Measurements from ENCODE around the gene SHROOM3.

SHROOM3 gene

DNA sequence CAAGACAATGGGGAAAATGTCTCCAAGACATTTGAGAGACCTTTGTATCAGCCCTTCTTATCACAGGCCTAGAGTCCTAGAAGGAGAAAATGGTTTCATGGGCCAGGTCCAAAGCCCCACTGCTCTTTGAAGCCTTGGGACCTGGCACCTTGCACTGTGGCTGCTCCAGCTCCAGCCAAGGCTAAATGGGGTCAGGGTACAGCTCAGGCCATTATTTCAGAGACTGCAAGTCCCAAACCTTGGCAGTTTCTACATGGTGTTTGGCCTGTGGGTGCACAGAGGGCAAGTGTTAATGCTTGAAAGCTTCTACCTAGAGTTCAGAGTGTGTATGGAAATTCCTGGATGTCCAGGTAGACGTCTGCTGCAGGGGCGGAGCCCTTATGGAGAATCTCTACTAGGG lies 28.5 kb downstream of the SHROOM3 start:
- WGBS (ENCODE audit: insufficient coverage, insufficient read length), result no CpG with 5 or more reads among the region's 2 CpGs
- no peaks in the 10 kb centered on the region; the same call in 1 of the 2 replicates for H3K9me3 ChIP-seq (ENCODE audit: control insufficient read depth, insufficient read depth, low read length)
- H3K4me1 ChIP-seq (ENCODE audit: control insufficient read depth, insufficient read depth, low read length), result peaks cover 3% of the 10 kb centered on the region; the same call in 1 of the 2 replicates
- no peaks in the 10 kb centered on the region for H3K36me3 ChIP-seq (ENCODE audit: control insufficient read depth, insufficient read depth, low read length)
- no peaks in the 10 kb centered on the region for H3K27me3 ChIP-seq (ENCODE audit: control insufficient read depth, insufficient read depth, low read length)
- H3K4me3 ChIP-seq (ENCODE audit: low read length), result no peak overlapping the region
- DNase-seq (ENCODE audit: low read depth, low spot score), result no peak
- no peak overlapping the region for H3K27ac ChIP-seq (ENCODE audit: low read length)

DNA sequence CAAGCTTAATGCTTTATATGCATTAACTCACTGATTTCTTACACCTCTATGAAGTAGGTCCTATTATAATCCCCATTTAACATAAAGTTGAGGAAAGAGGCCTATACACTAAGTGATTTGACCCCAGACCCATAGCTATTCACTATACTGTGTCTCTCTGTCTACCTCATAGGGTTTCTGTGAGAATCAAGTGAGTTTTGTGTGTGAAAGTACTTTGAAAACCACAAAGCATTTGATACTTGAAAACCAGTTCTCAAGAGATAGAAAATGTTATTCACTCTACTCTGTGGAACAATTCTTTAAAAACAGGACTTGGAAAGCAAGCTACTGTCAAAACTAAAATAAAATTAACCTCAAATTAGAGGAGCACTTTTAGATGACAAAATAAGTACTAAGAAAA lies 35.0 kb downstream of the SHROOM3 start:
- no peak for DNase-seq (ENCODE audit: low read depth, low spot score)
- Histone ChIP-seq H3K9me3 (ENCODE audit: control insufficient read depth, insufficient read depth, low read length) (no peaks in the 10 kb centered on the region), H3K27me3 (ENCODE audit: control insufficient read depth, insufficient read depth, low read length) (no peaks in the 10 kb centered on the region), H3K36me3 (ENCODE audit: control insufficient read depth, insufficient read depth, low read length) (no peaks in the 10 kb centered on the region), H3K4me3 (ENCODE audit: low read length) (no peak overlapping the region), H3K4me1 (ENCODE audit: control insufficient read depth, insufficient read depth, low read length) (peaks cover 1% of the 10 kb centered on the region; the same call in 1 of the 2 replicates), H3K27ac (ENCODE audit: low read length) (no peak overlapping the region)

DNA sequence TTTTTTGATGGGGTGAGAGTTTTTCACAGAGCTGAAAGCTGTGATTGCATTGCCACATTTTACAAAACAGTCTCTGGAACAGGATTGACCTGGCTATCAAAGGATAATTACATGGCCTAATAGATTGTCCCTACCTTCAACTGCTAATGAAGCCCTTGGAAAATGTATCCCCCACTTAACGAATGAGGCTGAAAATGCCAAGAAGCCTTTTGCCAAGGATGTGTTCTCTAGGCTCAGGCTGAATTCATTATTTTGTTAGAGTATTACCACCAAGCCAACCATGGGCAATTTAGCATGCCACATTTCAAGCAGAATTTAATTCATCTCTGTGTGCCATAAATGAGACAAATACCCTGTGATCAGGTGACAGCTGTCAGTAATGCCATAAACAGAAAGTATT lies 35.5 kb downstream of the SHROOM3 start:
- Histone ChIP-seq H3K27me3 (ENCODE audit: control insufficient read depth, insufficient read depth, low read length) (no peaks in the 10 kb centered on the region), H3K9me3 (ENCODE audit: control insufficient read depth, insufficient read depth, low read length) (no peaks in the 10 kb centered on the region), H3K4me1 (ENCODE audit: control insufficient read depth, insufficient read depth, low read length) (peaks cover 1% of the 10 kb centered on the region; the same call in 1 of the 2 replicates), H3K36me3 (ENCODE audit: control insufficient read depth, insufficient read depth, low read length) (no peaks in the 10 kb centered on the region), H3K27ac (ENCODE audit: low read length) (no peak overlapping the region), H3K4me3 (ENCODE audit: low read length) (no peak overlapping the region)
- WGBS (ENCODE audit: insufficient coverage, insufficient read length), result no CpG with 5 or more reads among the region's 1 CpG
- no peak for DNase-seq (ENCODE audit: low read depth, low spot score)

- no CpG with 5 or more reads among the region's 1 CpG for WGBS (ENCODE audit: insufficient coverage, insufficient read length)
- H3K27me3 ChIP-seq (ENCODE audit: control insufficient read depth, insufficient read depth, low read length), result no peaks in the 10 kb centered on the region
- no peaks in the 10 kb centered on the region for H3K4me1 ChIP-seq (ENCODE audit: control insufficient read depth, insufficient read depth, low read length)
- no peak overlapping the region for H3K27ac ChIP-seq (ENCODE audit: low read length)
- no peak for DNase-seq (ENCODE audit: low read depth, low spot score)
- H3K36me3 ChIP-seq (ENCODE audit: control insufficient read depth, insufficient read depth, low read length), result no peaks in the 10 kb centered on the region
- no peaks in the 10 kb centered on the region for H3K9me3 ChIP-seq (ENCODE audit: control insufficient read depth, insufficient read depth, low read length)
- H3K4me3 ChIP-seq (ENCODE audit: low read length), result no peak overlapping the region
Observed at GRCh38 chr4:76476571-76476970, 41.5 kb downstream of the SHROOM3 start.

DNA sequence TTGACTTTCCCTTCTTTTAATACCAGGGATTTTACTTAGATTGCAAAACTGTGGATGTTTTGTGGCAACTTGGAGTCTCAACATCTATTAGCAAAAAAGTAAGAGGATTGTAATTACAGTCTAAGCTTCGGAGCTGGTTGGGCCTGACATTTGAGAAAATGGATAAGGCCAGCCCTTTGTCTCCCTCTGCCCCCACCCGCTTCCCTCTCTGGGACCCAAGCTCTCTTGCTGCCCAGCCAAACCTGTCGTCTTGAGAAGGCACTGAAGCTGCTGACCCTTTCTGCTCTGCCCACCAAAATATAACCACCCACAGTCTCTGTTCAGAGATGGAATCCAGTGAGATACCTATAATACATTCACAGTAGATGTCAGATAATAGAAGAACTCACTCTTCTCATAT lies 49.6 kb downstream of the SHROOM3 start:
- H3K4me3 ChIP-seq (ENCODE audit: low read length), result no peak overlapping the region
- no peak for DNase-seq (ENCODE audit: low read depth, low spot score)
- peaks cover 1% of the 10 kb centered on the region; the same call in 1 of the 2 replicates for H3K4me1 ChIP-seq (ENCODE audit: control insufficient read depth, insufficient read depth, low read length)
- no peak overlapping the region for H3K27ac ChIP-seq (ENCODE audit: low read length)
- no CpG with 5 or more reads among the region's 3 CpGs for WGBS (ENCODE audit: insufficient coverage, insufficient read length)
- H3K9me3 ChIP-seq (ENCODE audit: control insufficient read depth, insufficient read depth, low read length), result no peaks in the 10 kb centered on the region
- H3K27me3 ChIP-seq (ENCODE audit: control insufficient read depth, insufficient read depth, low read length), result no peaks in the 10 kb centered on the region
- no peaks in the 10 kb centered on the region for H3K36me3 ChIP-seq (ENCODE audit: control insufficient read depth, insufficient read depth, low read length)

- Histone ChIP-seq H3K9me3 (ENCODE audit: control insufficient read depth, insufficient read depth, low read length) (no peaks in the 10 kb centered on the region), H3K27me3 (ENCODE audit: control insufficient read depth, insufficient read depth, low read length) (no peaks in the 10 kb centered on the region), H3K36me3 (ENCODE audit: control insufficient read depth, insufficient read depth, low read length) (no peaks in the 10 kb centered on the region), H3K4me1 (ENCODE audit: control insufficient read depth, insufficient read depth, low read length) (peaks cover 1% of the 10 kb centered on the region; the same call in 1 of the 2 replicates), H3K27ac (ENCODE audit: low read length) (no peak overlapping the region), H3K4me3 (ENCODE audit: low read length) (no peak overlapping the region)
- no peak for DNase-seq (ENCODE audit: low read depth, low spot score)
- no CpG with 5 or more reads among the region's 3 CpGs for WGBS (ENCODE audit: insufficient coverage, insufficient read length)
Observed at GRCh38 chr4:76485450-76485849, 50.4 kb downstream of the SHROOM3 start.

DNA sequence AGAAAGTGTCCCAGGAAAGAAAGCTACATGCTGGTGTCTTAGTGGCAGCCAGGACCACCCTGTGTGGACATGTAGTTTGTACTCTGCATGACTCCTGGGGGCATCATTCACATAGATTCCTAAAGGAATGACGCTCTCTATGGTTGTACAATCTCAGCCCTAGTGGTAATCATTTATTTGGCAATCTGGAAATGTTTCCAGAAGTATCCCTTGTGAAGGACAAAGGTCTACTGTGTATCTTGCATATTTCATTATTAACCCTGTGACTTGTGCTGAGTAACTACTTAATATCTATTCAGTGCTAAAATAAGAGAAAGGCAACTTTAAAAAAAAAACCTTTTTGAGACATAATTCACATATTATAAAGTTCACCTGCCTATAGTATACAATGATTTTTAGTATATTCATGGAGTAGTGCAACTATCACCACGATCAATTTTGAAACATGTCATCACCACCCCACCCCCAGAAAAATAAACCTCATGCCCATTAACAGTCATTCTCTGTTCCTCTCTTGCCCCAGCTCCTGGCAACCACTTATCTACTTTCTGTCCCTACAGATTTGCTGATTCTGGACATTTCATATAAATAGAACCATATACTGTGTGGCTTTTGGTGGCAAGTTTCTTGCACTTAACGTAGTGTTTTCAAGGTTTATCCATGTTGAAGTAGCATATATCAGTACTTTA lies 51.7 kb downstream of the SHROOM3 start:
- H3K9me3 ChIP-seq (ENCODE audit: control insufficient read depth, insufficient read depth, low read length), result no peaks in the 10 kb centered on the region
- no CpG with 5 or more reads among the region's 3 CpGs for WGBS (ENCODE audit: insufficient coverage, insufficient read length)
- H3K27ac ChIP-seq (ENCODE audit: low read length), result no peak overlapping the region
- H3K27me3 ChIP-seq (ENCODE audit: control insufficient read depth, insufficient read depth, low read length), result no peaks in the 10 kb centered on the region
- DNase-seq (ENCODE audit: low read depth, low spot score), result no peak
- no peaks in the 10 kb centered on the region for H3K36me3 ChIP-seq (ENCODE audit: control insufficient read depth, insufficient read depth, low read length)
- H3K4me3 ChIP-seq (ENCODE audit: low read length), result no peak overlapping the region
- peaks cover 1% of the 10 kb centered on the region; the same call in 1 of the 2 replicates for H3K4me1 ChIP-seq (ENCODE audit: control insufficient read depth, insufficient read depth, low read length)

DNA sequence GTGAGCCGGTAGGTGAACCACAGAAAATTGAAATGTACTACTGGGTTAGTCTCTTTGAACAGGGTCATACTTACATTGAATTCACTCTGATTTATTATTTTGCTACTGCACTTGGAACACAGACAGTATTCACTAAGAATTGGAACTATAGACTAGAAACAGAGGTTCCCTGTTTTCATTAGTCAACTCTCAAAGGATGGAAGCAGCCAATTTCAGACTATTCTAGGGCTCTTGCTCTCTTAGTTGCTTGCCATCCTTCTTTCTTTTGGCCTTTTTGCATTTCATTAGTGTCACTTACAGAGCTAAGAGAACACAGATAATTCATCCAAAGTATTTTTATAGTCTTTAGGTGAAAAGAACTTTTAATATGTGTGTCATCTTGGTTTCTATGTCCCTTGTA lies 52.6 kb downstream of the SHROOM3 start:
- H3K27ac ChIP-seq (ENCODE audit: low read length), result no peak overlapping the region
- H3K36me3 ChIP-seq (ENCODE audit: control insufficient read depth, insufficient read depth, low read length), result no peaks in the 10 kb centered on the region
- DNase-seq (ENCODE audit: low read depth, low spot score), result no peak
- H3K27me3 ChIP-seq (ENCODE audit: control insufficient read depth, insufficient read depth, low read length), result no peaks in the 10 kb centered on the region
- H3K9me3 ChIP-seq (ENCODE audit: control insufficient read depth, insufficient read depth, low read length), result no peaks in the 10 kb centered on the region
- H3K4me1 ChIP-seq (ENCODE audit: control insufficient read depth, insufficient read depth, low read length), result peaks cover 1% of the 10 kb centered on the region; the same call in 1 of the 2 replicates
- H3K4me3 ChIP-seq (ENCODE audit: low read length), result no peak overlapping the region
- no CpG with 5 or more reads among the region's 1 CpG for WGBS (ENCODE audit: insufficient coverage, insufficient read length)

DNA sequence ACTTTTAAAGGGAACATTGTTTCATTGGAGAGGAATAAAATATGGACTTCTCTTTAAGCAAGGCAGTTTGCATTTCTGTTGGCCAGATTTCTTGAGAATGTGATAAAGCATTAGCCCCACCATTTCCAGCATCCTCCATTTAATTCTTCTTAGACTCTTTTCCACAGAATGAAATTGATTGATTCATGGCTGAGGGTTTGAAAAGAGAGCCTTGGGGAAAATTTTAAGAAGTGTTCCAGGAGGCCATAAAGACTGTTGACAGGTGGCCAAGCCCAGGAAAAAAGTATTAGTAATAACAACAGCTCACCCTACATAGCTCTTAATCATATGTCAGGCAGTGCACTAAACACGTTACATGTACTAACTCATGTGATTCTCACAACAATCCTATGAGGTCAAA lies 53.4 kb downstream of the SHROOM3 start:
- no peaks in the 10 kb centered on the region for H3K36me3 ChIP-seq (ENCODE audit: control insufficient read depth, insufficient read depth, low read length)
- DNase-seq (ENCODE audit: low read depth, low spot score), result no peak
- no peaks in the 10 kb centered on the region for H3K9me3 ChIP-seq (ENCODE audit: control insufficient read depth, insufficient read depth, low read length)
- peaks cover 1% of the 10 kb centered on the region; the same call in 1 of the 2 replicates for H3K4me1 ChIP-seq (ENCODE audit: control insufficient read depth, insufficient read depth, low read length)
- no peaks in the 10 kb centered on the region for H3K27me3 ChIP-seq (ENCODE audit: control insufficient read depth, insufficient read depth, low read length)
- no peak overlapping the region for H3K27ac ChIP-seq (ENCODE audit: low read length)
- no peak overlapping the region for H3K4me3 ChIP-seq (ENCODE audit: low read length)
- no CpG with 5 or more reads among the region's 1 CpG for WGBS (ENCODE audit: insufficient coverage, insufficient read length)

DNA sequence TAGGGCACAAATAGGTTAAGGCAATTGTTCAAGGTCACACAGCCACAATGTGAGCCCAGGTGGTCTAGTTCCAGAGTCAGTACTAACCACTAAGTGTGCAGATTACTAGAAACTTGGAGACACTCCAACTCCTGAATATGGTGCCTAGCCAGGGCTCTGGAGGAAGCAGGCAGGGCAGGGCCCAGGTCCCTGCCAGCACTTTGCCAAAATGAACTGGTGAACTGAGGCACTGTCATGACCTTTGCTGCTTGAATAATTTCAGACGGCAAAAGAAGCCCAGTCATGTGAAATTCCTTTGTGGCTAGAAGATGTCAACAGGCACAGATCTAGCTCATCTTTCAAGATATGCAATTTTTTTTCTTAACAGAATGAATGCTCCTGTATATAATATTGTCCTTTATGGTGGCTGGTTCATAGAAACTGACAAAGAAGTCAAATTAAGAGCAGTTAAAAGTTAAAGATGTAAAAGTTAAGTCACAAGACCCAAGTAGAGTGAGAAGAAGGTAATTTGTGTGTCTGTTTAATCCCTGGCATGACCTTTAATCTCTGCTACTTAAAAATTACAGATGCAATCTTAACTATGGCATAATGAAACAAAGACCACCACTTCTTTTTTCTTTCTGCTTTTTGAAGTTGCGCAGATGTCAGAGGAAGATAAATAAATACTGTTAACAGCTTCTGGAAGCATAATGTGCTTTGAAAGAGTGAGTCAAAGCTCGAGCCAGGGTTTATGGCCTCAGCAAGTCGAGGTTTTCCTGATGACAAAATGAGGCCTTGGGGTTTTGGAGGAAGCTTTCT lies 54.1 kb downstream of the SHROOM3 start:
- peaks cover 1% of the 10 kb centered on the region; the same call in 1 of the 2 replicates for H3K4me1 ChIP-seq (ENCODE audit: control insufficient read depth, insufficient read depth, low read length)
- no peaks in the 10 kb centered on the region for H3K27me3 ChIP-seq (ENCODE audit: control insufficient read depth, insufficient read depth, low read length)
- no peak for DNase-seq (ENCODE audit: low read depth, low spot score)
- no peaks in the 10 kb centered on the region for H3K36me3 ChIP-seq (ENCODE audit: control insufficient read depth, insufficient read depth, low read length)
- no peak overlapping the region for H3K4me3 ChIP-seq (ENCODE audit: low read length)
- no peaks in the 10 kb centered on the region for H3K9me3 ChIP-seq (ENCODE audit: control insufficient read depth, insufficient read depth, low read length)
- H3K27ac ChIP-seq (ENCODE audit: low read length), result no peak overlapping the region
- no CpG with 5 or more reads among the region's 4 CpGs for WGBS (ENCODE audit: insufficient coverage, insufficient read length)
